Kidney epithelial cell (primary cell): ENCODE results near the gene COPB1. TPM values are rescaled to one million over a fixed set of nuclear protein-coding genes. Genes with fewer than 3 reads are reported as not detected.

ENCODE experiments used
- DNase-seq: peaks from one replicate; pipeline ENCODE4 v3.0.0-alpha.2; 2010; ENCODE audit warnings: low read depth
- H3K27me3 ChIP-seq: 2 replicates; pipeline ENCODE4 v1.6.0; 2011; ENCODE audit warnings: low read length; ENCODE audit not compliant: control insufficient read depth, insufficient read depth
- H3K36me3 ChIP-seq: 2 replicates; pipeline ENCODE4 v1.5.1; 2011; ENCODE audit warnings: low read length; ENCODE audit not compliant: control insufficient read depth, insufficient read depth
- H3K4me3 ChIP-seq: 2 replicates; pipeline ENCODE4 v1.5.1; 2011; ENCODE audit warnings: low read depth, mild to moderate bottlenecking, control low read depth, low read length
- CTCF ChIP-seq: IDR thresholded peaks from 2 replicates; pipeline ENCODE4 v1.5.1; 2011; ENCODE audit warnings: mild to moderate bottlenecking, moderate library complexity, low read length, control low read depth, inconsistent platforms; ENCODE audit not compliant: insufficient read depth, poor library complexity, severe bottlenecking
- total RNA-seq: library from RNA; depleted of rRNA; stranded (reverse); fragments of >200 nt; gene quantifications from 2 replicates; pipeline ENCODE4 v1.2.3, GENCODE V29; 2015

COPB1 gene
- 124 and 131 TPM in 2 replicates for total RNA-seq

GRCh38 chr11:14499560-14500180 lies at the start of gene COPB1:
Gene COPB1 (minus strand): TSS chr11:14499811. CDS start chr11:14498928, 883 bp downstream.
- H3K4me3 ChIP-seq = peak within 1 kb of the TSS; percentile 92
- no peak for TF ChIP-seq CTCF
- H3K36me3 ChIP-seq = no peaks in the 10 kb centered on the region
- H3K27me3 ChIP-seq = no peaks in the 10 kb centered on the region
- DNase-seq = peak; percentile 75

- Histone ChIP-seq H3K36me3 (no peaks in the 10 kb centered on the region), H3K27me3 (no peaks in the 10 kb centered on the region), H3K4me3 (no peak overlapping the region)
- TF ChIP-seq CTCF = no peak
- DNase-seq = no peak
Measured at GRCh38 chr11:14547440-14547839, 47.8 kb upstream of the COPB1 start.

- DNase-seq = no peak
- no peak for TF ChIP-seq CTCF
- Histone ChIP-seq H3K36me3 (no peaks in the 10 kb centered on the region), H3K4me3 (no peak overlapping the region), H3K27me3 (no peaks in the 10 kb centered on the region)
Measured at GRCh38 chr11:14546672-14547071, 47.1 kb upstream of the COPB1 start.

GRCh38 chr11:14544611-14545010 lies 45.0 kb upstream of the COPB1 start:
- H3K4me3 ChIP-seq = no peak overlapping the region
- no peak for DNase-seq
- TF ChIP-seq CTCF = no peak
- H3K36me3 ChIP-seq = no peaks in the 10 kb centered on the region
- H3K27me3 ChIP-seq = no peaks in the 10 kb centered on the region

GRCh38 chr11:14543260-14543659 lies 43.6 kb upstream of the COPB1 start:
- DNase-seq = no peak
- Histone ChIP-seq H3K36me3 (no peaks in the 10 kb centered on the region), H3K4me3 (no peak overlapping the region), H3K27me3 (no peaks in the 10 kb centered on the region)
- TF ChIP-seq CTCF = no peak

GRCh38 chr11:14542324-14542723 lies 42.7 kb upstream of the COPB1 start:
- DNase-seq = no peak
- Histone ChIP-seq H3K36me3 (no peaks in the 10 kb centered on the region), H3K27me3 (no peaks in the 10 kb centered on the region), H3K4me3 (no peak overlapping the region)
- no peak for TF ChIP-seq CTCF
